HG03354 (cell line): ENCODE measurements around the gene HUWE1.
"Not testable (repeated sequence)": the region's sequence is repeated elsewhere in the genome, so short reads cannot be mapped to it uniquely, and the experiment has no call there.

Source experiments
- ATAC-seq: cut with Tn5 transposase; IDR thresholded peaks from one replicate; pipeline ENCODE4 v1.9.1; 2021; ENCODE audit warnings: mild to moderate bottlenecking; ENCODE audit not compliant: unreplicated experiment, poor library complexity, severe bottlenecking

Gene HUWE1

GRCh38 chrX:53550756-53551463 lies 135.6 kb downstream of the HUWE1 start:
- no peak for ATAC-seq

- no peak for ATAC-seq
These were observed 138.9 kb downstream of the HUWE1 start for GRCh38 chrX:53547668-53548067.

- ATAC-seq = no peak
These were observed 141.6 kb downstream of the HUWE1 start for GRCh38 chrX:53544936-53545335.

- no peak for ATAC-seq
These were observed 147.7 kb downstream of the HUWE1 start for GRCh38 chrX:53538781-53539180.

- ATAC-seq = not testable (repeated sequence)
These were observed 155.1 kb downstream of the HUWE1 start for GRCh38 chrX:53531255-53531966.

GRCh38 chrX:53526999-53527398 lies 159.5 kb downstream of the HUWE1 start:
- no peak for ATAC-seq

GRCh38 chrX:53511322-53511721 lies 175.2 kb downstream of the HUWE1 start:
- ATAC-seq = no peak

GRCh38 chrX:53504035-53504434 lies 182.5 kb downstream of the HUWE1 start:
- not testable (repeated sequence) for ATAC-seq

GRCh38 chrX:53494436-53494835 lies 192.1 kb downstream of the HUWE1 start:
- no peak for ATAC-seq

GRCh38 chrX:53486285-53486684 lies 200.2 kb downstream of the HUWE1 start:
- ATAC-seq = no peak

GRCh38 chrX:53483838-53484405 lies 202.6 kb downstream of the HUWE1 start:
- ATAC-seq = no peak

- ATAC-seq = no peak
These were observed 203.1 kb downstream of the HUWE1 start for GRCh38 chrX:53483416-53483815.
